Stomach (tissue), 9 donors: Measurements from ENCODE around the gene TUBA1B. TPM values are rescaled to one million over a fixed set of nuclear protein-coding genes. Genes with fewer than 3 reads are reported as not detected.

Experiments used
- DNase-seq, 2 donors: peaks; one replicate each; pipeline versions ENCODE4 v3.0.0 to v3.0.0-alpha.2; 2013 to 2019
- H3K27ac ChIP-seq, 5 donors: fragments of 200-600 bp in 4 of 5; sonication (generic) in 4 of 5; one replicate each; pipeline ENCODE4 v1.5.1; 2013 to 2019; ENCODE audit warnings: mild to moderate bottlenecking in 1 of 5, moderate library complexity in 1 of 5
- H3K27me3 ChIP-seq, 3 donors: fragments of 200-600 bp; sonication (generic); one replicate each; pipeline ENCODE4 v1.5.1; 2017 to 2019; ENCODE audit warnings: mixed run types in 1 of 3
- H3K36me3 ChIP-seq, 4 donors: fragments of 200-600 bp; sonication (generic); 1 replicate in 3 of 4; 2 replicates in 1 of 4; pipeline ENCODE4 v1.5.1; 2016 to 2019
- H3K4me1 ChIP-seq, 4 donors: fragments of 200-600 bp; sonication (generic); one replicate each; pipeline ENCODE4 v1.5.1; 2016 to 2019
- H3K4me3 ChIP-seq, 4 donors: fragments of 200-600 bp; sonication (generic) in 3 of 4; one replicate each; pipeline ENCODE4 v1.5.1; 2016 to 2019; ENCODE audit warnings: mild to moderate bottlenecking in 1 of 4
- H3K9me3 ChIP-seq, 4 donors: fragments of 200-600 bp; sonication (generic); one replicate each; pipeline ENCODE4 v1.5.1; 2016 to 2019
- EP300 ChIP-seq: sonication (generic); formaldehyde crosslinking; IDR thresholded peaks from one replicate; pipeline ENCODE4 v1.6.1; 2017; ENCODE audit warnings: antibody characterized with exemption
- POLR2A ChIP-seq, 4 donors: fragments of 450-650 bp; IDR thresholded peaks; one replicate each; pipeline ENCODE4 v1.6.1; 2016; ENCODE audit warnings: antibody characterized with exemption in 4 of 4, control low read depth in 2 of 4, mild to moderate bottlenecking in 1 of 4, moderate library complexity in 1 of 4
- POLR2AphosphoS5 ChIP-seq, 3 donors: sonication (generic); formaldehyde crosslinking; IDR thresholded peaks; one replicate each; pipeline ENCODE4 v1.6.1; 2016; ENCODE audit warnings: antibody characterized with exemption in 3 of 3
- WGBS, 5 donors: extraction: QIAGEN DNeasy Blood & Tissue Kit in 3 of 5; methylation state at CpG; one replicate each; pipeline versions ENCODE4 v1.1.5 to v1.1.7; 2013 to 2018; 5-methylcytosine and 5-hydroxymethylcytosine counted together
- intact Hi-C: fragments of 100-400 bp; cut with DNase I; formaldehyde crosslinking; loops from one replicate; pipeline ENCODE4 v1.15.1; 2023; ENCODE audit warnings: low total_unique reads
- polyA plus RNA-seq, 3 donors: library from polyadenylated mRNA; stranded (reverse); fragments of 200-250 nt; gene quantifications; one replicate each; pipeline ENCODE4 v1.2.3, GENCODE V29; 2013
- total RNA-seq, 5 donors: library from RNA; depleted of rRNA; stranded (reverse); fragments of >200 nt; gene quantifications; one replicate each; pipeline versions ENCODE4 v1.1.0 to v1.2.3, GENCODE V29; 2014 to 2016
- TF ChIP-seq, protein P1 (sequence below), 7 experiments: fragments of 450-650 bp in 4 of 7; fragments of 200-600 bp in 3 of 7; sonication (generic) in 3 of 7; IDR thresholded peaks; one replicate each; pipeline ENCODE4 v1.5.1; 2016 to 2019; ENCODE audit warnings: antibody characterized with exemption in 7 of 7, control low read depth in 2 of 7, mild to moderate bottlenecking in 1 of 7
- donor health status: healthy with polysubstance abuse.
- donor health status: Bipolar disorder and iron deficiency.
- donor health status: healthy.

Gene TUBA1B
- total and polyA plus RNA-seq, 8 donors, result 205 to 710 (median 390) TPM

DNA sequence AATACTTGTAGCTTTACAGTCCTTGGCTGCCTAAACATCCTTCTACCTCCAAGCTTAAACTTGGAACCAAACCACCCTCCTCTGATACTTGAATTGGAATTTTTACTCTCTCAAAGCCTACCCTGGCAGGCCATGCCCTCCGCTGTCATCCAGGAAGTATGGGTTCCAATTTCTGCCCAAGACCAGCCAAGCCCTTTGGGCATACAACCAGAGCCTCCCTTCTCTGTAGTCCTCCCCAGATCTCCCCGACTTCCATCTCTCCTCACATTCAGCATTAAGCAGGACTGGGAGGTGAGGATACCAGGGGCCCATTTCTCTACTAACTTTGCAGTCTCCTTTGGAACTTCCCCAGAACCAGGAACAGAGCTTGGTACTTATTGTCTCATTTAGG is 36.2 kb downstream of the TUBA1B start:
- WGBS, 5 donors, result 58 to 74% (median 64%) methylated on average over 2 of the region's 2 CpGs
- intact Hi-C loops, result no loop called here
- TF ChIP-seq EP300, result no peak
- no peak for TF ChIP-seq POLR2AphosphoS5 (IDR thresholded peaks at IDR 0.05)
- TF ChIP-seq, protein P1, sequence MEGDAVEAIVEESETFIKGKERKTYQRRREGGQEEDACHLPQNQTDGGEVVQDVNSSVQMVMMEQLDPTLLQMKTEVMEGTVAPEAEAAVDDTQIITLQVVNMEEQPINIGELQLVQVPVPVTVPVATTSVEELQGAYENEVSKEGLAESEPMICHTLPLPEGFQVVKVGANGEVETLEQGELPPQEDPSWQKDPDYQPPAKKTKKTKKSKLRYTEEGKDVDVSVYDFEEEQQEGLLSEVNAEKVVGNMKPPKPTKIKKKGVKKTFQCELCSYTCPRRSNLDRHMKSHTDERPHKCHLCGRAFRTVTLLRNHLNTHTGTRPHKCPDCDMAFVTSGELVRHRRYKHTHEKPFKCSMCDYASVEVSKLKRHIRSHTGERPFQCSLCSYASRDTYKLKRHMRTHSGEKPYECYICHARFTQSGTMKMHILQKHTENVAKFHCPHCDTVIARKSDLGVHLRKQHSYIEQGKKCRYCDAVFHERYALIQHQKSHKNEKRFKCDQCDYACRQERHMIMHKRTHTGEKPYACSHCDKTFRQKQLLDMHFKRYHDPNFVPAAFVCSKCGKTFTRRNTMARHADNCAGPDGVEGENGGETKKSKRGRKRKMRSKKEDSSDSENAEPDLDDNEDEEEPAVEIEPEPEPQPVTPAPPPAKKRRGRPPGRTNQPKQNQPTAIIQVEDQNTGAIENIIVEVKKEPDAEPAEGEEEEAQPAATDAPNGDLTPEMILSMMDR (IDR thresholded peaks at IDR 0.05), result no peak
- TF ChIP-seq POLR2A (IDR thresholded peaks at IDR 0.05), result no peak
- Histone ChIP-seq H3K27me3 (peaks cover 30 to 53% (median 50%) of the 10 kb centered on the region in 3 donors), H3K4me3 (no peak overlapping the region), H3K27ac (no peak overlapping the region), H3K4me1 (peaks cover 32 to 52% (median 45%) of the 10 kb centered on the region in 4 donors), H3K9me3 (no peaks in the 10 kb centered on the region), H3K36me3 (peaks cover 22 to 36% (median 35%) of the 10 kb centered on the region in 4 donors)
- no peak for DNase-seq

DNA sequence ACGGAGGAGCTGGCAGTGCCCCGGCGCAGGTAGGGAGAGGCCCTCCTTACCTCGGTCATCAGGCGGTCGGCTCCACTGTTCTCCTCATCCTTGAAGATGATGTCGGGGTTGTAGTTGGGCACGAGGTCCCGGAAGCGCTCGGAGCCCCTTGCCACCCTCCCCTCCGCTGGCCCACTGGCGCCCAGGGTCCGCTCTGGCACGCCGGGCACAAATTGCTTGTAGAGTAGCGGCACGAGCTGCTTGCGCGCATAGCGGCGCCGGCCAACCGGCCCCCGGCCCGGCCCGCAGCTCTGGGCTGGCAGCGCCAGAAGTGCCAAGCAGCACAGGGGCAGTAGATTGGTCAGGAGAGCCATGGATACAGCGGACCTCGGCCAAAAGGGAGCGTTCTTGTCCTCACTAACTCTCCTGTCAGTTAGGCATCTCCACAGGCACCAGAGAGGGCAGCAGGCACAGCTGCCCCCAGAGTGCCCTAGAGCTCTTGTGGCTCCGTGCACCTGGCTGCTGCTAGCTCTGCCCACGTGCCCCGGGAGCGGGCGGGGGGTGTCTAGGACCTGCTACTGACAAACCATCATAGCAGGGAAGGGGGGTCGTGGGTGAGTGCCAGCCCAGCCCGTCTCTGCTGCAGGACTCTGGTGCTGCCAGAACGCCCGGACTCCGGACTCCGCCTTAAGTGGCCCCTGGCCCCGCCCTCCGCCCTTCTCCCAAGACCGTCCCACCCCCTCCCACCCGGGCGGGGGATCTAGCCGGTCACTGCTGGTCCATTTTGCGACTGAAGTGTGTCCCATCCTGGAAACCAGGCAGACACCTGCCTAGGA is 36.8 kb downstream of the TUBA1B start, which contains the start of gene DHH:
Gene DHH, minus strand, starts transcription at position 642 of the 815 bp plus-strand sequence. Its CDS starts 289 bp downstream, at position 353.
- Histone ChIP-seq H3K4me3 (peak within 1 kb of the TSS; percentile 21 to 32 (median 30)), H3K27me3 (peaks cover 30 to 59% (median 56%) of the 10 kb centered on the region in 3 donors), H3K9me3 (no peaks in the 10 kb centered on the region), H3K36me3 (peaks cover 16 to 29% (median 29%) of the 10 kb centered on the region in 4 donors), H3K4me1 (peaks cover 37 to 58% (median 51%) of the 10 kb centered on the region in 4 donors), H3K27ac (peak within 1 kb of the TSS in 1 of 5 donors; percentile 3)
- peak in 1 of 2 donors; percentile 65 for DNase-seq
- WGBS, 5 donors, result 1 to 7% (median 2%) methylated on average over 6 to 49 of the region's 49 CpGs
- intact Hi-C loops, result no loop called here
- TF ChIP-seq POLR2A (IDR thresholded peaks at IDR 0.05), result no peak
- TF ChIP-seq EP300, result no peak
- TF ChIP-seq POLR2AphosphoS5 (IDR thresholded peaks at IDR 0.05), result no peak
- TF ChIP-seq, protein P1 (IDR thresholded peaks at IDR 0.05), result no peak

DNA sequence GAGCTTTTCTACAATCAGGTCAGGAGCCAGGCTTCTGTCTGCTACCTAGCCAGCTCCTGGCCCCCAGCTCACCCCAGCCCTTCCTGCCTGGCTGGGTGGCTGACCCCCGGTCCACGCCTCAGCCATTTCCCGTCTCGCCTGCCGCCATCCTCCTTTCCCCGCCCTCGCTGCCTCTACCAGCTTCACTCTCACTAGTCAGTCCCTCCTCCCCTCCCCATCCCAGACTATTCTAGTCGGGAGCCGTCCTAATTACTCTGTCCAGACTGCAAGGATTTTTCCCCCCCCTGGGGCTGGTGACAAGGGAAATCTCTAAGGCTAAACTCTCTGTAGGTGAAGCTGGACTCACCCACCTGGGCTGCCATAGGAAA is 37.4 kb downstream of the TUBA1B start:
- TF ChIP-seq POLR2A (IDR thresholded peaks at IDR 0.05) (no peak), POLR2AphosphoS5 (IDR thresholded peaks at IDR 0.05) (no peak), EP300 (no peak)
- TF ChIP-seq, protein P1 (IDR thresholded peaks at IDR 0.05), result no peak
- intact Hi-C loops, result no loop called here
- peak in 1 of 2 donors; percentile 46 for DNase-seq
- WGBS, 5 donors, result 3 to 5% (median 3%) methylated on average over 9 of the region's 9 CpGs
- H3K27ac ChIP-seq, result peak overlapping the region in 1 of 5 donors; percentile 3
- peaks cover 30 to 65% (median 61%) of the 10 kb centered on the region in 3 donors for H3K27me3 ChIP-seq
- peak overlapping the region; percentile 21 to 32 (median 30) for H3K4me3 ChIP-seq
- H3K4me1 ChIP-seq, result peaks cover 37 to 64% (median 53%) of the 10 kb centered on the region in 4 donors
- H3K36me3 ChIP-seq, result peaks cover 16 to 24% (median 23%) of the 10 kb centered on the region in 4 donors
- H3K9me3 ChIP-seq, result no peaks in the 10 kb centered on the region

DNA sequence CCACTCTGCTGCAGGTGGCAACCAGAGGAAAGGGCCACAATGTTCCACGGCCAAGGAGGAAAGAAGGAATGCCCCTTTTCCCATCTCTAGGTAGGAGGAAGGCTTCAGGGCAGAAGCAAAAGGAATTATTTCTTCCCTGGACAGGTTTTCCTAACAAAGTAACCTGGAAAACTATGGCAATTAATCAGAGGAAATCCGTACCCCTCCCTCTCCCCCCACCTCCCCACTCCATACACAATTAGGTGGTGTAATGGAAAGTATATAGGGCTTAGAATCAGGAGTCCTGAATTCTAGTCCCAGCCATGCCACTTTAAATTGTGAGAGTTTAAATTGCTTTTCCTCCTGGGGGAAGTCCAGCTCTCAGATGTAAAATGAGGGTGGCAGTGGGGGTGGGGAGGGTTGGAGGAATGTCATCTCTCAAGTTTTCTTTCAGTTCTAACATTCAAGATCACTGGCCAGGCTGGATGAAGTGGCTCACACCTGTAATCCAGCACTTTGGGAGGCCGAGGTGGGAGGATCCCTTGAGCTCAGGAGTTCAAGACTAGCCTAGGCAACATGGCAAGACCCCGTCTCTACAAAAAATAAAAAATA is 38.3 kb downstream of the TUBA1B start:
- Histone ChIP-seq H3K36me3 (peaks cover 11 to 16% (median 15%) of the 10 kb centered on the region in 4 donors), H3K9me3 (no peaks in the 10 kb centered on the region), H3K27me3 (peaks cover 30 to 70% (median 61%) of the 10 kb centered on the region in 3 donors), H3K27ac (no peak overlapping the region), H3K4me1 (peaks cover 40 to 72% (median 62%) of the 10 kb centered on the region in 4 donors), H3K4me3 (no peak overlapping the region)
- TF ChIP-seq EP300, result no peak
- TF ChIP-seq, protein P1 (IDR thresholded peaks at IDR 0.05), result no peak
- TF ChIP-seq POLR2AphosphoS5 (IDR thresholded peaks at IDR 0.05), result no peak
- TF ChIP-seq POLR2A (IDR thresholded peaks at IDR 0.05), result no peak
- intact Hi-C loops, result no loop called here
- WGBS, 5 donors, result 48 to 64% (median 51%) methylated on average over 4 of the region's 4 CpGs
- no peak for DNase-seq
